NCI-H2196 treated with DMSO at 0.1 percent for 48 hours (cell line): ENCODE results near the gene VWCE.

Experiments
- DNase-seq: peaks from one replicate; lab custom pipeline; 2025; ENCODE audit not compliant: unreplicated experiment; lab: John Stamatoyannopoulos, UW

Gene VWCE

DNA sequence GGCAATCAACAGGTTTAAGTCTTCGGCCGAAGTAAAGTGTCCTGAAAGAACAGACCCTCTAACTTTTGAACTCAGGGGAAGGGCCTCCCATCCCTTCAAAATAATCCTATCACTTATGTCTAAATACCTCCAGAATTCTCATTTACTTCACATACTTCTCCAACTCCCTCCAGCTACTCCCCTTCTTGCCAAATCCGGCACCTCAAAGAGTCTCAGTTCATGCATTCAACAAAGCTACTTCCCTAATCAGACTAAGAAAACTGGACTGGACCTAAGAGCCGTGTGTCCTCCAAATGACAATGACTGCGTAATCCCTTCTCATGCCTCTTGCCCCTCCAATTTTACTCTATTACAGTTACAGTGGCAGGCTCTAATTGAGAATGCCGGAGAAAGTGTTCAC is 36.5 kb upstream of the VWCE start:
- DNase-seq = no peak

DNA sequence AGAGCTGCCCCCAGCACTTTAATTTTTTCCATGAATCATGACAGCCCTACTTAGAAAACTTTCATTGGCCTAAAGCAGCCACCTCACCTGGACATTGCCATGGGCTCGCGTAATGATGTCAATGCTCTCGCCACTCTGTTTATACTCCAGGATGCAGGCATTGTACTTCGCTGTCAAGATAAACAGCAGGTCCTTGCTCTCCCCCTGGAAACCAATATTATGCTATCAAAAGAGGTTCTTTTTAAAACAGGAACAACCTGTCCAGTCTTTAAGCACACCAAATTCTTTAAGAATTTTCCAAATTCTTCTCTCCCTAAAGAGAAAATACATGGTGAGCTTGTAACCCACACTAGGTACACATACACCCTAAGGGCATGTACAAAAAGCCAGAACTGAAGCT is 34.8 kb upstream of the VWCE start:
- no peak for DNase-seq

DNA sequence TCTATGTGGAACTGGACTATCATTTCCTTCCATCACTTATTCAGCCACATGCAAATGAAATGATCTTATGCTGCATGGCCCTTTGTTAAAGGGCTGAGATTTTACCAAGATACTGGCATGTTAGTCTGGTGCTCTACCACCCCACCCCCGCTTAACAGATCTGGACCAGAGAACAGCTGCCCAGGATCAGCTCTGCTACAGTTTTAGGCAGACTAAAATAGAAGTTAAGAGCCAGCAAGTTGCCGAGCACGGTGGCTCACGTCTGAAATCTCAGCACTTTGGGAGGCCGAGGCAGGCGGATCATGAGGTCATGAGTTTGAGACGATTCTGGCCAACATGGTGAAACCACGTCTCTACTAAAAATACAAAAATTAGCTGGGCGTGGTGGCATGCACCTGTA is 33.2 kb upstream of the VWCE start:
- no peak for DNase-seq

DNA sequence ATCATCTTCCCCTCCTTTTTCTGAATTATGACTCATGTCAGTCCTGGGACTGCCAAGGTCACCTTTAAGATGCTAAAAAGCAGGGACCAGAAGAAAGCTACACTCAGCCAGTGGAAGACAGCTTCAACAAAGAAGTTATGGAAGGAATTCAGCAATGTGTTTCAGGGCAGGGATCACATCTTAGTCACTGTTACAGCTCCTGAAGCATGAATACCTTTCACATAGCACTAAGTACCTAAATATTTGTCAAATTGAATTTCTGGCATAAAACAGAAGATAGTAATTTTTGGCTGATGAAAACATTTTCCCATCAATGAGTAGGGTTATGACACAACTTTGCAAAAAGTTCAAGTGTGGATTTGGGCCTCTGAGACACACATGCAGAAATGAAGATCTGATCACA is 32.6 kb upstream of the VWCE start:
- no peak for DNase-seq

DNA sequence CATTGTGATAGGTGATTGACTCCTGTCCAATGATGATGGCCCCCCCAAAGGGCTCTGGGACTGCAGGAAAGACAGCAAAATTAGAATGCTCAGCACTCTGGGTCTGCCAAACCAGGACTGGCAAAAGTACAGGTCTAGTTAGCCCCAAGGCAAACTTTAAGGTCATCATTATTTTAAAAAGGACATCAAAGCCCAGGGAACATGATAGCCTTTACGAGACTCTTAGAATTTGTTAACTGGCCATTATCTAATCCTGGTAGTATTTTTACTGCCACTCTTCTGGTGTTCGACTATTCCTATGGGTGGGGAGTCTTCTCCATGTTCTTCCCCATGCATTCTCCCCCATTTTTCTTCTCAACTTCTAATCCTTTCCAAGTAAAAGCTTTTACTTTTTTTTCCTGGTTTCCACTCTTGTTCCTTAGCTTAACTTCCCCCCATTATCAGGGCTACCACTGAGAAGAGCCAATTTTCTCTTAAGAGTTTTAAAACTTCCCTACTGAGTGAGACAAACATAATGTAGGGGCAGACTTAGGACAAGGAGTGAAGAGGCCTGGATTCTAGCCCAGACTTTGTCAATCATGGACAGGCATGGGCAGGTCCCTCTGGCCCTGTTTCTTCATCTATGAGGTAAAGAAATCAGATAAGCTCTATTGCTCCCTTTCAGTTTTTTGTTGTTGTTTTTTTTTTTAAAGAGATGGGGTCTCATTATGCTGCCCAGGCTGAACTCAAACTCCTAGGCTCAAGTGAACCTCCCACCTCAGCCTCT is 30.7 kb upstream of the VWCE start:
- DNase-seq = peak; percentile 7

DNA sequence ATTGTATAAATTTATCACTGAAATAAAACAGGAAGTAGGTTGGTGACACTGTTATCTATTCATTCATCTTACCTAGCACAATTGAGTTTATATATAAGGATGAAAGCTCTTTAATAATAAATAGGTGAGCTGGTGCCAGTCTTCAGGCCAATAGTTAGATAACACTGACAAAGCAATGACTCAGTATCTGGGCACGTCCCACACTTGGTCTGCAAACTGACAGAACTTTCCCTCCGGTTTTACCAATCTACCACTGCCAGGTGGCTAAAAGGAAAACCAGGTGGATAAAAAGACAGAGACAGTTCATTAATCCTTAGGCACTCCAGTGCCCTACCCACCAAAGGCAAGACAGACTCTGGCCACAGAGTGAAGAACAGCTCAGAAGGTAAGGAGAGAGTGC is 20.1 kb upstream of the VWCE start:
- DNase-seq = no peak

DNA sequence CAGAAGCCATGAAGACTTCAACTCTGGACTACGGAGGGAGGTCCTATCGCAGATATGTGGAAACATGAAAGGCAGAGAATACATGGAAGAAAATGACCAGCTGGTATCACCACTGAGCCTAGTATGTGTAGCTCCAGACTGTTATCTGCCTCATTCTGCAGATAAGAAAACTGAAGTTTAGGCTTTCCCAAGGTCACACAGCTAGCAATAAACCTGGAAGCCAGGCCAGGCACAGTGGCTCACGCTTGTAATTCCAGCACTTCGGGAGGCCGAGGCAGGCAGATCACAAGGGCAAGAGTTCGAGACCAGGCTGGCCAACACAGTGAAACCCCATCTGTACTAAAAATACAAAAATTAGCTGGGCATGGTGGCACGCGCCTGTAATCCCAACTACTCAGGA is 15.6 kb upstream of the VWCE start:
- no peak for DNase-seq

DNA sequence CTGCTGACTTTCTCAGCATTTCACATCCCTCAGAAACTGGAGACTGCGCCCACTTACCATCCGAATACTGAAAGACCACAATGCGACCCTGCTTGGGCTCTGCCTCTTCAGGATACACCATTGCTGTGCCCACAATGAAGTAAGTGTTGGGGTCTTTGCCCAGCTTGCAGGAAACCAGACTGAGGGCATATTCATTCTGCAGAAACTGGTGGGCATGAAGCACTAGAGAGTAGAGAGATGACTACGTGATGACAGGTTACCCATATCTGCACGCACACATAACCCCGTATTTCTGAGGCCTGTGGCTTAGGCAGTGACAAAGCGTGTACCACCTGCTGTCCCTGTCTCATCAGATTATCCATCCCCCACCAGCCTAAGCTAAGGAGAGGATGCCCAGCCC is 14.6 kb upstream of the VWCE start:
- no peak for DNase-seq

DNA sequence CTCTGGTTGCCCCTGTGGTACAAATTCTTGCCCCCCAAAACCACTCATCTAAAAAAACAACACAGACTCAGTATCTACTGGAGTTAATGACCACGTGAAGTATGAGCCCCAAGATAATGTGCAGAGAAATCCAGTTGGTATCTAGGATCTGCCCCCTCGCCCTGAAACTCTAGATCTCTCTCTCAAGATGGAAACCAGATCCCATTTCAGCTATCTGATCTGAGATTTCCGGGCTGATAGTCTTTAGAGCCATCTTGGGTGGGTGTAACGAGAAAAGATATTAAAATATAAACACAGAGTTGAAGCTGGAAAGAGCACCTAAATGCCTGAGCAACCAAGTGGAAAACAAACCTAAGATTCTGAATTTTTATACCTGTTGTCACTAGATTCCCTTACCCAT is 14.0 kb upstream of the VWCE start:
- DNase-seq = no peak

DNA sequence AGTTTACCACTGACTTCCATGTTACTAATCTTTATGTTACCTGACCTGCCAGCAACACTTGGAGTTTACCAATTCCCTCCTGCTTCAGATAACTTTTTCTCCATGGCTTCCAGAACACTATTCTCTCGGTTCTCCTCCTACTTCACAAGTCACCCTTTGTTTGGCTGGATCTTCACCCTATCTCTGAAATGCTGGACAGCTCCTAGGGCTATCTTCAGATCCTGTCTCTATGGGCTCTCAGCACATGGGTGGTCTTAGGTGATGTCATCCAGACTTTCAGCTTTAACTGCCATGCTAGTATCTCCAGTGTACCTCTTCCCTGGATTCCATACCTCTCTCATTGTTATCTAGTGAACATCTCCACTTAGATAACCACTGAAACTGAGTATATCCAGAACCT is 12.2 kb upstream of the VWCE start:
- DNase-seq = no peak

DNA sequence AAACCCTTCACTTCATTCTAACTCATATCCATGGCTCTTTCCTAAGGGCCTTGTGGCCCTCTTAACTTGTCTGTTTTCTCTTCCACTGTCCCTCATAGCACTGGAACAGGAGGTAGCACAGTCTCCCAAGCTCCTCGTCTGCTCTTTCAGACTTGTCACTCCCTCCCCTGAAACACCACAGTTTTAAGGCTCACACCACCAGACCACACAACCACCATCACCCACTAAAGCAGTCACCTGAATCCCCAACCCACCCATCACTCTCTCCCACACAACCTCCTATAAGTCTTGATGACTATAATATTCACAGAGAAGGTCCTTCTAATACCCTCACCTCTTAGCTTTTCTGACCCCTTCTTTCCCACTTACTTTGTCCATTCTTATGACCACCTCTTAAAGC is 11.1 kb upstream of the VWCE start:
- no peak for DNase-seq

DNA sequence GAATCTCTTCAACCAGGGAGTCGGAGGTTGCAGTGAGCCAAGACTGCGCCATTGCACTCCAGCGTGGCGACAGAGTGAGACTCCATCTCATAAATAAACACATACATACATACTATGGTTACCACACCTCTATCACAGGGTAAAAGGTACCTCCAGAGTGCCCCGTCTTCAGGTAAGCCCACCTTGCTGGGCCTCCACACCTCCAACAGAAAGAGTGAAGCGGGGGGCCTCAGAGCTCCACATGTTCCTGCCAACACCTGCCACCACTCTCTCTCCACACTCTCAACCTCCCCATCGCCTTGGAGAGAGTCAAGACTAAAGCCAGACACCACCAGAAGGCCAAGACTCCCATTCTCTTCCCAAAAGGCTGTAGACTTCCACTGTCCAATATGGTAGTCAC is 10.3 kb upstream of the VWCE start:
- DNase-seq = no peak

DNA sequence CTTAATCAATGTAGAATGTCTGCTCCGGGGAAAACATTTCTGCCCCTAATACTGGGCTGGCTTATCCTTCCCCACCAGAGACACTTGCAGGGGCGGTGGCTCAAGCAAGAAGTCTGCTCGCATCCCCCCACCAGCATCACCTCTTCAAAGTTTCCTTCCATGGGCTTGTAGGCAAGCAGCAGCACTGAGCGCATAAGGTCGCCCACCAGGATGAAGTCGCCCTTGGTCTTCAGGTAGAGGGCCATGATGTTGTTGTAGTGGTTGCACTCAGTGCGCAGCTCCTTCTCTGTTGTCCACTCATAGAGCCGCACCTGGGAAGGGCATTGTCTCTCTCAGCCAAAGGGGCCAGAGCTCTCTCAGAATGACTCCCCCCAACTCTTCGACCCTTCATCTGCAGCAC is 8.6 kb upstream of the VWCE start:
- no peak for DNase-seq

DNA sequence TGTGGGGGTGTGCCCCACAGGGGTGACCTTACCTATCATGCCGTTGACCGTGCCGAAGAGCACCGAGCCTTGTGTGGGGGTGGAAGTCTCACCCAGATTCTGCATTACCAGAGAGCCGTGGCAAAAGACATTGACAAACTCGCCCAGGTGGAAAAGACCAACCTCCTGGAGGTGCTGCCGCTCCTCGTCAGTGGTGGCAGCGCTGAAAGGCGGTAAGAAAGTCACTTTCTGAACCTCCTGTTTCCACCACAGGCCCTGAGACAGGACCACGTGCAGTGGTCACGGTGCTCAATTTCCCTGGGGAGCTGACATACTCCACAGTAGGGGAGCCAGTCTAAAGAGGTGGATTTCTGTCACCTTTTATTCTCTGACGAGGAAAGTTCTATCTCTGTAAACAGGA is 7.4 kb upstream of the VWCE start:
- no peak for DNase-seq

DNA sequence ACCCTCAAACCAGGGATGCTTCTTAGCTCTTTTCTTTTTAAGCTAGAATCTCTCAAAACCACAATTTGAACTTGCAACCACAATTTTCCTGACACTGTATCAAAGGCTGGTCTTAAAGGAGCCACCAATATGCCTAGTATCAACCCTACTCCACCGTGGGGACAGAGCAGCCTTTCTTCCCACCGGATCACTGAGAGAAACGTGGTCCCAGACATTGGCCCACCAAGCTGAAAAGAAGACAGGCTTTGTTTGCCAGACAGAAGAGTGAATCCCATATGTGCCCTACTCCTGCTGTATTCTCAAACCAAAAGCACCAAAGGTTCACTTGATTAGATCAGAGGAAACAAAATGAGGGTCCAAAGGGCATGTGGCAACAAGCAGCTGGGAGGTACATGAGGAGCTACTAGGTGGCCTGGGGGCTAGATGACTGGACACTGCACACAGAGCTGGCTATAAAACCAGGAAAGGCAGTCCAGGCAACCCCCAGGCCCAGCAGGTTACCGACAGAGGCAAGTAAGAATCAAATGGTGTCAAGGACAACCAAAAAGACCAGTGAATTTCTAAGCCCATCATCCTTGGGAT is 3.6 kb upstream of the VWCE start:
- DNase-seq = no peak

DNA sequence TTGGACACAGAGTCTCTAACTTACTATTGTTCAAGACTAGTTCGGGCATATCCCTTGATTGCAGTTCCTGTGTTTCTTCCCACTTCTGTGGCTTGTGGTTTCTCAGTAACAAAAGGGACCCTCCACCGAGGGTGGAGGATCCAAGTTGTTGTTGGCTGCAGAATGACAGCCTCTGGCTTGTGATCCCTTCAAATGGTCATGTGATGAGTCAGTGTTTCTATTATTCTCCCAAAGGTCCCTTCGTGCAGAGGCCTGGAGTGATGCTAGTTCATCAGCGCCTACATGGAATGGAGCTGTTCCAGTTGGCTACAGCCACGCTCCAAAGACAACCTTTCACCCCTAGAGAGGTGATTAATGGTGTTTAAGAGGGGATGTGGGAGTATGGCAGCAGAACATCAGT is 2.6 kb upstream of the VWCE start:
- DNase-seq = no peak

DNA sequence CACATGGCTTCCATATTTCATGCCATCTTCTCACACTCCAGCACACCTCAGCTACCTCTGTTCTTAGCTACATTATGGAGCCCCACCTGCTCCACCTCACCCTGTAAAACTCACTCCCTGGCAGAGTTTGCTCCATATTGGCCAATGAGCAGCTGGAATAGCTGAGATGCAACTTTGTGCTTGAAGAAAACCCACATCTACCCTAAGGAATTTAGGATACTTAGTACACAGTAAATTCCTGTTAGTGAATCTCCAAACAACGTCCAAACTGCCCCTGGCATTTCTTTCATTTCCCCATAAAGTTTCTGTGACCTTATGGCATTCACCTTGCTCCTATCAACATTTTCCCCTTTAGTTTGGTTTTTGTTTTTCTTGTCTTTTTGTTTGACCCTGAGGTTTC is 2.2 kb upstream of the VWCE start:
- no peak for DNase-seq

DNA sequence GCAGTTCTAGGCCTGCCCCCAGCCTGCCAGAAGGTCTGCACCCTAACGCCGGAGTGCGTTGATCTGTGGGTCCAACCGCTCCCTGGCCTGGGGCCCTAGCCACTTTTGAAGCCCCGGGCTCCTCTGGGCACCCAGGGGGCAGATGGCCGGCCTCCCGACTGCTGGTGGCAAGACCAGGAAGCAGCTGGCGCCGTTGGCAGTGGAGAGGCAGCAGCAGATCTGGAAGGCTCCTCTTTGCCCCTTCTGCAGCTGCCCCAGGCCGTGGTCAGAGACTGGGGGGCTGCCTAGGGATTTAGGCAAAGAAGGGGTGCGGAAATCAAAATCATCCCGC is 445 bp upstream of the VWCE start:
- DNase-seq = no peak

DNA sequence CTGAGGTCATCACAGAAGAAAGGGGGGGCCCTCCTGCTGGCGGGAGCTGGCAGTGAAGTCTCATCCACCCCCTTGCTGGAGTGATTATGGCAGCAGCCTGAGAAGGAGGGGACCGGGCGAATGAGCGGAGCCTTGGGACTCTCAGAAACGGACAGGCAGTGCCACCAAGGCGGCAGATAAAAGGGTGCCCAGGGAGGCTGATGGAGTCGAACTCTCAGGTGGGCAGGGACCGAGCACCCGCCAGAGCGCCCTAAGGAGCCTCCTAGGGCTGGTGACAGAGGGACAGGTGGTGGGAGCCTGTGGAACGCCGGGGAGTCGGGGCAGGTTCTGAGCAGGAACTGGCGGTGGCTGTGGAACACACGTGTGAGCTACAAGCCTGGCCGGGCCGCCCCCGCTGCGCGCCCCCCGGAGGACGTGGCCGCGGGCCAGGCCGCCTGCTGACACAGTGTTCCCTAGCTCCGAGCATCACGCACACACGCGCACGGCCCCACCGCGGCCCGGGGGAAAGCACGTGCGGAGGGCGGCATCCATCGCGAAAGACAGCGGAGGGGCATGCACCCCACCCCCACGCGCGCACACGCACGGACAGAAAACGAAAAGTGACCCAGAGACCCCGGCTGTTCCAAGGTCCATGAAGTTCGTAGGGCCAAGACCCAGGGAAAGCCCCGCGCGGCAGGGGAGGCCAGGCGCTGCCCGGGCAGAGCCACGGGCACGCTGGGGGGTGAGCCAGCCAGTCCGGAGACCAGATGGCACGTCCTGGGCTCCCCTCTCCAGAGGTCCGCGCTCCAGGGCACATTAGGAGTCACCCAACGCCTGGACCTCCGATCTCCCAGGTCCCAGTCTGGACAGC is 1.0 kb downstream of the VWCE start:
- DNase-seq = no peak

DNA sequence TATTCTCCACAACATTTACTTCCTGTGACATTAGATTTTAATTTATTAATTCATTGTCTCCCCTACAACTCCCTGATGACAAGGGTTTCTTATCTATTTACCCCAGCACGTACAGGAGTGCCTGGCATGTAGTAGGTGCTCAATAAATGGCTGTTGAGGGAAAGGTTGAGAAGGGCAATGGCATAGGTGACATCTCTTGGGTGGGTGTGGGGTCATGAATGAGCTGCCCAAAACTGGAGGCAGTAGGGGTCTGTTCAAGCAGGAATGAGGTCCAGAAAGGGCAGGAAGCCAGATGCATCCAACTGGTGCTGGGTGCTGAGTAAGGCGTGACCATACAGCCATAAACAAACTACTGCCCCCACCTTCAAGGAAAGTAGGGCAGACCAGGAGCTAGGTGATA is 2.8 kb downstream of the VWCE start:
- no peak for DNase-seq

DNA sequence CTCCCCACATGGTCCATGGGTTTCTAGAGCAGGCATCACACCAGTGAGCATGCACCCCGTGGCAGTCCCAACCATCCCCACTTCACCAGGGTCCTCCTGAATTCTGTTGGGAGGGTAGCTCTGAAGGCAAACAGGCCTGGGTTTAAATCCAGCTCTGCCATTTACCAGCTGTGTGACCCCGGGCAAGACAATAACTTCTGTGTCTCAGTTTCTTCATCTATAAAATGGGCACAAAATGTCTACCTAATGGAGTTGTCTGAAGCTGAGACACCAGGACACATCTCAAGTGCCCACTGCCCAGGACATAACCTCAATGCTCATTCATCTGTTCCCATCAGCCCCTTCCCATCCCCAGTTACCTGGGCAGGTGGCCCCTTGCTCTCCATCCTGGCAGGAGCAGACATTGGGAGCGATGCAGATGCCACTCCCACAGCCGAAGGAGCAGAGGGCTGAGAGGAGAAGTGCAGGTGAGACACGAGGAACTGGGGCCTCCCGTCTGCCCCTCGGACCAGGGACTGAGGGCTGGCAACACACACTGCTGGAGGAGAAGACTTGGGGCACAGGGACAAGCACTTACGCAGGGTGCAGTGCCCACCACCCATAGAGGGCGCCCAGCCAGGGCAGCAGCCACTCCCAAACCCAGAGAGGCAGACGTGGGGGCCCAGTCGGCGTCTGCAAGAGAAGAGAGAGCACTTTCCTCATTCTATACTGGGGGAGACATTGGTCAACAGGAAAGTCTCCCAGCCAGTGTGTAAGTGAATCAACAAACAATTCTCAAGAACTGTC is 4.0 kb downstream of the VWCE start:
- DNase-seq = no peak
